Tibial nerve (tissue), 4 donors: ENCODE measurements around the gene TCFL5. TPM values are rescaled to one million over a fixed set of nuclear protein-coding genes. Genes with fewer than 3 reads are reported as not detected.

Source experiments
- DNase-seq, 2 donors: peaks; one replicate each; pipeline ENCODE4 v3.0.0-alpha.2; 2019; ENCODE audit warnings: low spot score in 2 of 2
- H3K27ac ChIP-seq, 4 donors: fragments of 200-600 bp; sonication (generic) in 3 of 4; one replicate each; pipeline ENCODE4 v1.5.1; 2017 to 2019; ENCODE audit warnings: mild to moderate bottlenecking in 1 of 4
- H3K27me3 ChIP-seq, 2 donors: fragments of 200-600 bp; sonication (generic) in 1 of 2; one replicate each; pipeline versions ENCODE4 v1.5.1 to v1.6.0; 2017 to 2019
- H3K36me3 ChIP-seq, 3 donors: fragments of 200-600 bp; sonication (generic); one replicate each; pipeline ENCODE4 v1.5.1; 2018 to 2019
- H3K4me1 ChIP-seq, 4 donors: fragments of 200-600 bp; sonication (generic) in 3 of 4; one replicate each; pipeline ENCODE4 v1.5.1; 2017 to 2019
- H3K4me3 ChIP-seq, 4 donors: fragments of 200-600 bp; sonication (generic) in 3 of 4; one replicate each; pipeline ENCODE4 v1.5.1; 2017 to 2019; ENCODE audit warnings: mild to moderate bottlenecking in 1 of 4, moderate library complexity in 1 of 4
- H3K9me3 ChIP-seq, 4 donors: fragments of 200-600 bp; sonication (generic) in 3 of 4; one replicate each; pipeline ENCODE4 v1.5.1; 2017 to 2019
- CTCF ChIP-seq, 5 experiments: fragments of 200-600 bp in 3 of 5; fragments of 450-650 bp in 2 of 5; sonication (generic) in 3 of 5; IDR thresholded peaks; one replicate each; pipeline ENCODE4 v1.5.1; 2016 to 2019; ENCODE audit warnings: antibody characterized with exemption in 5 of 5, mild to moderate bottlenecking in 3 of 5, moderate library complexity in 2 of 5
- EP300 ChIP-seq, 2 donors: sonication (generic); formaldehyde crosslinking; IDR thresholded peaks; one replicate each; pipeline ENCODE4 v1.6.1; 2017; ENCODE audit warnings: antibody characterized with exemption in 2 of 2, mild to moderate bottlenecking in 1 of 2
- POLR2A ChIP-seq, 2 donors: fragments of 450-650 bp; IDR thresholded peaks; one replicate each; pipeline ENCODE4 v1.6.1; 2017; ENCODE audit warnings: antibody characterized with exemption in 2 of 2, mild to moderate bottlenecking in 2 of 2, moderate library complexity in 2 of 2
- WGBS, 2 donors: methylation state at CpG; one replicate each; pipeline ENCODE4 v1.1.5; 2018; 5-methylcytosine and 5-hydroxymethylcytosine counted together
- total RNA-seq, 4 donors: library from RNA; depleted of rRNA; stranded (reverse); fragments of >200 nt; gene quantifications; one replicate each; pipeline ENCODE4 v1.1.0, GENCODE V29; 2016

The TCFL5 gene
- total RNA-seq, 4 donors from 2014 or later = 9.8 to 25.1 (median 16.2) TPM

GRCh38 chr20:62814709-62815065 is 46.9 kb downstream of the TCFL5 start:
- Histone ChIP-seq H3K9me3 (no peaks in the 10 kb centered on the region), H3K27ac (peak overlapping the region; percentile 64 to 96 (median 86)), H3K4me1 (peaks cover 0 to 52% (median 42%) of the 10 kb centered on the region in 4 donors), H3K36me3 (peaks cover 0 to 48% (median 19%) of the 10 kb centered on the region in 3 donors), H3K4me3 (no peak overlapping the region), H3K27me3 (peaks cover 0 to 9% of the 10 kb centered on the region in 2 donors)
- no peak for DNase-seq
- 67 to 68% methylated on average over 11 to 12 of the region's 12 CpGs for WGBS, 2 donors
- TF ChIP-seq CTCF (IDR thresholded peaks at IDR 0.05) = no peak
- no peak for TF ChIP-seq POLR2A (IDR thresholded peaks at IDR 0.05)
- no peak for TF ChIP-seq EP300 (IDR thresholded peaks at IDR 0.05)

- no peaks in the 10 kb centered on the region for H3K9me3 ChIP-seq
- H3K27ac ChIP-seq = peak overlapping the region in 3 of 4 donors; percentile 82 to 96 (median 91)
- DNase-seq = no peak
- peaks cover 0 to 47% (median 37%) of the 10 kb centered on the region in 4 donors for H3K4me1 ChIP-seq
- H3K36me3 ChIP-seq = peaks cover 0 to 53% (median 24%) of the 10 kb centered on the region in 3 donors
- TF ChIP-seq CTCF (IDR thresholded peaks at IDR 0.05) = no peak
- TF ChIP-seq EP300 (IDR thresholded peaks at IDR 0.05) = no peak
- no peak for TF ChIP-seq POLR2A (IDR thresholded peaks at IDR 0.05)
- 79 to 84% methylated on average over 11 to 12 of the region's 13 CpGs for WGBS, 2 donors
- H3K27me3 ChIP-seq = peaks cover 0 to 9% of the 10 kb centered on the region in 2 donors
- H3K4me3 ChIP-seq = no peak overlapping the region
Observed at GRCh38 chr20:62814060-62814708, 47.4 kb downstream of the TCFL5 start.

GRCh38 chr20:62813588-62813987 is 48.0 kb downstream of the TCFL5 start:
- peaks cover 0 to 41% (median 31%) of the 10 kb centered on the region in 4 donors for H3K4me1 ChIP-seq
- no peak overlapping the region for H3K4me3 ChIP-seq
- H3K36me3 ChIP-seq = peaks cover 0 to 57% (median 27%) of the 10 kb centered on the region in 3 donors
- 75 to 81% methylated on average over 5 to 12 of the region's 13 CpGs for WGBS, 2 donors
- no peak for TF ChIP-seq POLR2A (IDR thresholded peaks at IDR 0.05)
- no peak for TF ChIP-seq CTCF (IDR thresholded peaks at IDR 0.05)
- TF ChIP-seq EP300 (IDR thresholded peaks at IDR 0.05) = no peak
- H3K27ac ChIP-seq = peak overlapping the region in 1 of 4 donors; percentile 91
- peaks cover 0 to 9% of the 10 kb centered on the region in 2 donors for H3K27me3 ChIP-seq
- no peak for DNase-seq
- no peaks in the 10 kb centered on the region for H3K9me3 ChIP-seq

GRCh38 chr20:62812907-62813200 is 48.8 kb downstream of the TCFL5 start:
- Histone ChIP-seq H3K36me3 (peaks cover 0 to 64% (median 27%) of the 10 kb centered on the region in 3 donors), H3K4me3 (no peak overlapping the region), H3K9me3 (no peaks in the 10 kb centered on the region), H3K27me3 (peaks cover 0 to 9% of the 10 kb centered on the region in 2 donors), H3K27ac (peak overlapping the region in 1 of 4 donors; percentile 35), H3K4me1 (peaks cover 0 to 41% (median 26%) of the 10 kb centered on the region in 4 donors)
- 91 to 95% methylated on average over 11 of the region's 11 CpGs for WGBS, 2 donors
- TF ChIP-seq POLR2A (IDR thresholded peaks at IDR 0.05) = no peak
- TF ChIP-seq CTCF (IDR thresholded peaks at IDR 0.05) = no peak
- TF ChIP-seq EP300 (IDR thresholded peaks at IDR 0.05) = no peak
- no peak for DNase-seq

GRCh38 chr20:62812181-62812906 is 49.3 kb downstream of the TCFL5 start:
- DNase-seq = no peak
- 76 to 79% methylated on average over 40 to 43 of the region's 43 CpGs for WGBS, 2 donors
- Histone ChIP-seq H3K4me1 (peaks cover 0 to 41% (median 25%) of the 10 kb centered on the region in 4 donors), H3K27ac (peak overlapping the region in 1 of 4 donors; percentile 35), H3K36me3 (peaks cover 0 to 69% (median 27%) of the 10 kb centered on the region in 3 donors), H3K9me3 (no peaks in the 10 kb centered on the region), H3K27me3 (peaks cover 0 to 6% of the 10 kb centered on the region in 2 donors), H3K4me3 (no peak overlapping the region)
- TF ChIP-seq CTCF (IDR thresholded peaks at IDR 0.05) (no peak), EP300 (IDR thresholded peaks at IDR 0.05) (no peak), POLR2A (IDR thresholded peaks at IDR 0.05) (no peak)
